HEK293 (cell line): ENCODE measurements around the gene TEX14.

ENCODE experiments used
- BCL11A ChIP-seq: fragments of 450-650 bp; formaldehyde crosslinking; IDR thresholded peaks from 2 replicates; pipeline ENCODE4 v1.5.1; 2016; ENCODE audit warnings: low read depth, missing biosample characterization, missing genetic modification characterization
- CTCF ChIP-seq: fragments of 450-650 bp; formaldehyde crosslinking; IDR thresholded peaks from 2 replicates; pipeline ENCODE4 v1.5.1; 2016; ENCODE audit warnings: missing biosample characterization, missing genetic modification characterization
- FEZF1 ChIP-seq: fragments of 450-650 bp; formaldehyde crosslinking; IDR thresholded peaks from 2 replicates; pipeline ENCODE4 v1.5.1; 2016; ENCODE audit warnings: missing biosample characterization, missing genetic modification characterization
- KLF17 ChIP-seq: fragments of 450-650 bp; formaldehyde crosslinking; IDR thresholded peaks from 2 replicates; pipeline ENCODE4 v1.5.1; 2016; ENCODE audit warnings: missing biosample characterization, missing genetic modification characterization
- ZBTB1 ChIP-seq: fragments of 450-650 bp; formaldehyde crosslinking; IDR thresholded peaks from 2 replicates; pipeline ENCODE4 v1.5.1; 2016; ENCODE audit warnings: missing biosample characterization, missing genetic modification characterization
- ZBTB20 ChIP-seq: fragments of 450-650 bp; formaldehyde crosslinking; IDR thresholded peaks from 2 replicates; pipeline ENCODE4 v1.5.1; 2016; ENCODE audit warnings: missing biosample characterization, missing genetic modification characterization
- ZBTB49 ChIP-seq: fragments of 450-650 bp; formaldehyde crosslinking; IDR thresholded peaks from 2 replicates; pipeline ENCODE4 v1.5.1; 2016; ENCODE audit warnings: missing biosample characterization, missing genetic modification characterization, low read depth
- ZNF146 ChIP-seq: fragments of 450-650 bp; formaldehyde crosslinking; IDR thresholded peaks from 2 replicates; pipeline ENCODE4 v1.5.1; 2016; ENCODE audit warnings: missing biosample characterization, missing genetic modification characterization
- ZNF394 ChIP-seq: fragments of 450-650 bp; formaldehyde crosslinking; IDR thresholded peaks from 2 replicates; pipeline ENCODE4 v1.5.1; 2016; ENCODE audit warnings: missing biosample characterization, missing genetic modification characterization, mild to moderate bottlenecking, moderate library complexity, borderline replicate concordance
- ZNF830 ChIP-seq: fragments of 450-650 bp; IDR thresholded peaks from 2 replicates; pipeline ENCODE4 v1.5.0; 2018; ENCODE audit warnings: missing biosample characterization, missing genetic modification characterization, low read depth, mild to moderate bottlenecking, moderate library complexity

- no peak for TF ChIP-seq CTCF
- no peak for TF ChIP-seq ZNF830 (tag by site-specific recombination)
- no peak for TF ChIP-seq ZBTB20 (tag by site-specific recombination)
- TF ChIP-seq ZBTB49 (tag by site-specific recombination): no peak
- TF ChIP-seq ZNF394 (tag by site-specific recombination): no peak
- no peak for TF ChIP-seq BCL11A (tag by site-specific recombination)
- no peak for TF ChIP-seq KLF17 (tag by site-specific recombination)
- TF ChIP-seq FEZF1 (tag by site-specific recombination): no peak
- no peak for TF ChIP-seq ZNF146 (tag by site-specific recombination)
- no peak for TF ChIP-seq ZBTB1 (tag by site-specific recombination)
Measured at GRCh38 chr17:58583486-58583885, 108.4 kb downstream of the TEX14 start.
